HepG2 (cell line): ENCODE data around the gene APOL2. TPM values are rescaled to one million over a fixed set of nuclear protein-coding genes. Genes with fewer than 3 reads are reported as not detected.

Source experiments
- HDAC2 ChIP-seq: sonication (generic); formaldehyde crosslinking; IDR thresholded peaks from 2 replicates; pipeline ENCODE4 v1.4.0; 2020; ENCODE audit warnings: missing genetic modification reagents
- MED1 ChIP-seq: sonication (generic); formaldehyde crosslinking; IDR thresholded peaks from 2 replicates; pipeline ENCODE4 v1.4.0; 2020; ENCODE audit warnings: missing genetic modification reagents
- NCOA1 ChIP-seq: sonication (generic); formaldehyde crosslinking; IDR thresholded peaks from 2 replicates; pipeline ENCODE4 v1.9.0; 2021; ENCODE audit warnings: missing genetic modification reagents
- POLR2A ChIP-seq, 2 experiments: IDR thresholded peaks; 2 replicates each; pipeline ENCODE4 v1.6.1; 2011; ENCODE audit warnings: low read depth in 2 of 2, low read length in 2 of 2, mild to moderate bottlenecking in 1 of 2, moderate library complexity in 1 of 2; ENCODE audit not compliant: insufficient read depth in 1 of 2
- YY1 ChIP-seq: IDR thresholded peaks from 2 replicates; pipeline ENCODE4 v1.6.1; 2011; ENCODE audit warnings: low read length, low read depth, moderate library complexity, mild to moderate bottlenecking; ENCODE audit not compliant: insufficient read depth, insufficient replicate concordance
- ZFP41 ChIP-seq: sonication (generic); formaldehyde crosslinking; IDR thresholded peaks from 2 replicates; pipeline ENCODE4 v1.4.0; 2020; ENCODE audit warnings: mild to moderate bottlenecking, missing genetic modification reagents, borderline replicate concordance
- ZMAT3 ChIP-seq: sonication (generic); formaldehyde crosslinking; conservative IDR thresholded peaks from 2 replicates; pipeline ENCODE4 v1.7.0; 2021; ENCODE audit warnings: missing genetic modification reagents
- ZNF205 ChIP-seq: IDR thresholded peaks from 2 replicates; pipeline ENCODE4 v1.6.1; 2018; ENCODE audit warnings: missing biosample characterization, missing genetic modification reagents
- ZNF343 ChIP-seq: sonication (generic); formaldehyde crosslinking; IDR thresholded peaks from 2 replicates; pipeline ENCODE4 v1.4.0; 2020; ENCODE audit warnings: mild to moderate bottlenecking, missing genetic modification reagents
- ZNF354B ChIP-seq: sonication (generic); formaldehyde crosslinking; IDR thresholded peaks from 2 replicates; pipeline ENCODE4 v1.8.0; 2022; ENCODE audit warnings: mild to moderate bottlenecking, missing genetic modification reagents
- ZNF460 ChIP-seq: sonication (generic); formaldehyde crosslinking; IDR thresholded peaks from 2 replicates; pipeline ENCODE4 v1.5.1; 2020; ENCODE audit warnings: missing genetic modification reagents, mild to moderate bottlenecking, borderline replicate concordance
- ZNF547 ChIP-seq: sonication (generic); formaldehyde crosslinking; IDR thresholded peaks from 2 replicates; pipeline ENCODE4 v1.5.1; 2020; ENCODE audit warnings: mild to moderate bottlenecking, missing genetic modification reagents
- ZNF670 ChIP-seq: sonication (generic); formaldehyde crosslinking; IDR thresholded peaks from 2 replicates; pipeline ENCODE4 v1.8.0; 2022; ENCODE audit warnings: mild to moderate bottlenecking, missing genetic modification reagents, borderline replicate concordance
- polyA plus RNA-seq, 8 experiments: library from polyadenylated mRNA; depleted of rRNA in 3 of 8; stranded (reverse) in 7 of 8; unstranded in 1 of 8; fragments of >200 nt; fragmentation: Illumina TruSeq in 4 of 8; extraction: Trizol in 4 of 8; gene quantifications; 2 replicates each; pipeline versions ENCODE4 v1.2.1 to v1.2.3, GENCODE V29; 2011 to 2016; ENCODE audit warnings: low read depth in 4 of 8, missing spikeins in 1 of 8, mixed read lengths in 1 of 8; ENCODE audit not compliant: insufficient read depth in 1 of 8
- total RNA-seq, 5 experiments: library from RNA; depleted of rRNA; stranded (reverse); fragments of >200 nt; fragmentation: Illumina TruSeq; extraction: Trizol; gene quantifications; 2 replicates each; pipeline ENCODE4 v1.2.3, GENCODE V29; 2016; ENCODE audit warnings: low read depth in 1 of 5
- TF ChIP-seq, protein P1 (sequence below): sonication (generic); formaldehyde crosslinking; IDR thresholded peaks from 2 replicates; pipeline ENCODE4 v1.4.0; 2020; ENCODE audit warnings: low read depth, mild to moderate bottlenecking, missing genetic modification reagents
- TF ChIP-seq, protein P2 (sequence below): sonication (generic); formaldehyde crosslinking; IDR thresholded peaks from 2 replicates; pipeline ENCODE4 v1.4.0; 2020; ENCODE audit warnings: missing genetic modification reagents, mild to moderate bottlenecking, borderline replicate concordance
- TF ChIP-seq, protein P3 (sequence below): sonication (generic); formaldehyde crosslinking; IDR thresholded peaks from 2 replicates; pipeline ENCODE4 v1.5.0; 2020; ENCODE audit warnings: missing genetic modification reagents
- TF ChIP-seq, protein P4 (sequence below), 2 experiments: sonication (generic) in 1 of 2; formaldehyde crosslinking in 1 of 2; IDR thresholded peaks; 2 replicates each; pipeline versions ENCODE4 v1.4.0 to v1.6.1; 2016 to 2020; ENCODE audit warnings: borderline replicate concordance in 1 of 2, low read depth in 1 of 2, mild to moderate bottlenecking in 1 of 2, missing genetic modification reagents in 1 of 2

Gene APOL2
- total and polyA plus RNA-seq, 2 of the 13 experiments (the other 11 are each of a cell fraction or from before 2014, with no cell fraction given) = 28.7 to 51.2 TPM

DNA sequence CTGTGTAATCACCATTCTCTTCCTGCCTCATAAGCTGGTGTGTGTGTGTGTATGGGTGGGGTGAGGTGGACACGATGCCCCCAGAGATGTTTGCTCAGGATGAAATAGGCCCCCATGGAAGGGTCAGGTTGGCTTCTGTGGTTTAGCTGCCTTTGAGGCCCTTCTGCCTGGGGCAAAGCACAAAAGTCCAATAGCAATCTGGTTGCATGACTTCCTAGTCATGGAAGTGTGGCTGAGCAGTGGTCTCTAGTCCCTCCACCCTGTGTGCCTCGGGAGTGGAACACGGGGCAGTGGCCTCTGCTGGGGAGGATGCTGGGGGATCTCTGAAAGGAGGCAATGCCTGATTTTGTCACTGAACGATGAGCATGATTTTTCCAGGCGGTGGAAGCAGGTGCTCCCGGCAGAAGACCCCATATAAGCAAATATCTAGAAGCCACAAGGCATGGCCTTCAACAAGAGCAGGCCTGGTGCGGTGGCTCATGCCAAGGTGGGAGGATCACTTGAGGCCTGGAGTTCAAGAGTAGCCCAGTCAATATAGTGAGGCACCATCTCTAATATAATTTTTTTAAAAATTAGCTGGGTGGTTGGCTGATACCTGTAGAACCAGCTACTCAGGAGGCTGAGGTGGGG lies 12.8 kb upstream of the APOL2 start (continued):
- TF ChIP-seq, protein P1, sequence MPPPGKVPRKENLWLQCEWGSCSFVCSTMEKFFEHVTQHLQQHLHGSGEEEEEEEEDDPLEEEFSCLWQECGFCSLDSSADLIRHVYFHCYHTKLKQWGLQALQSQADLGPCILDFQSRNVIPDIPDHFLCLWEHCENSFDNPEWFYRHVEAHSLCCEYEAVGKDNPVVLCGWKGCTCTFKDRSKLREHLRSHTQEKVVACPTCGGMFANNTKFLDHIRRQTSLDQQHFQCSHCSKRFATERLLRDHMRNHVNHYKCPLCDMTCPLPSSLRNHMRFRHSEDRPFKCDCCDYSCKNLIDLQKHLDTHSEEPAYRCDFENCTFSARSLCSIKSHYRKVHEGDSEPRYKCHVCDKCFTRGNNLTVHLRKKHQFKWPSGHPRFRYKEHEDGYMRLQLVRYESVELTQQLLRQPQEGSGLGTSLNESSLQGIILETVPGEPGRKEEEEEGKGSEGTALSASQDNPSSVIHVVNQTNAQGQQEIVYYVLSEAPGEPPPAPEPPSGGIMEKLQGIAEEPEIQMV (CRISPR knock-in tag) = peak; percentile 83; the same call in 1 of the 2 replicates
- TF ChIP-seq ZNF205 (peak; percentile 67; the same call in 1 of the 2 replicates), YY1 (peak; percentile 33), NCOA1 (CRISPR knock-in tag) (peak; percentile 44; the same call in 1 of the 2 replicates), ZNF670 (CRISPR knock-in tag) (0 out of 2 replicates have a peak, but pooled peaks have one; percentile 57), MED1 (CRISPR knock-in tag) (peak; percentile 98), ZMAT3 (peak; percentile 62), HDAC2 (peak; percentile 83), POLR2A (IDR thresholded peaks at IDR 0.05; ENCODE audit: insufficient read depth in 1 of 2, low read depth in 2 of 2, low read length in 2 of 2) (peak; percentile 53 to 55; a peak in 3 of 4 replicates), ZNF343 (CRISPR knock-in tag) (peak; percentile 65; the same call in 1 of the 2 replicates), ZFP41 (CRISPR knock-in tag) (peak; percentile 38; the same call in 1 of the 2 replicates), ZNF460 (CRISPR knock-in tag) (peak; percentile 11; the same call in 1 of the 2 replicates), ZNF547 (peak; percentile 24; the same call in 1 of the 2 replicates), ZNF354B (CRISPR knock-in tag) (0 out of 2 replicates have a peak, but pooled peaks have one; percentile 0)
- TF ChIP-seq, protein P2, sequence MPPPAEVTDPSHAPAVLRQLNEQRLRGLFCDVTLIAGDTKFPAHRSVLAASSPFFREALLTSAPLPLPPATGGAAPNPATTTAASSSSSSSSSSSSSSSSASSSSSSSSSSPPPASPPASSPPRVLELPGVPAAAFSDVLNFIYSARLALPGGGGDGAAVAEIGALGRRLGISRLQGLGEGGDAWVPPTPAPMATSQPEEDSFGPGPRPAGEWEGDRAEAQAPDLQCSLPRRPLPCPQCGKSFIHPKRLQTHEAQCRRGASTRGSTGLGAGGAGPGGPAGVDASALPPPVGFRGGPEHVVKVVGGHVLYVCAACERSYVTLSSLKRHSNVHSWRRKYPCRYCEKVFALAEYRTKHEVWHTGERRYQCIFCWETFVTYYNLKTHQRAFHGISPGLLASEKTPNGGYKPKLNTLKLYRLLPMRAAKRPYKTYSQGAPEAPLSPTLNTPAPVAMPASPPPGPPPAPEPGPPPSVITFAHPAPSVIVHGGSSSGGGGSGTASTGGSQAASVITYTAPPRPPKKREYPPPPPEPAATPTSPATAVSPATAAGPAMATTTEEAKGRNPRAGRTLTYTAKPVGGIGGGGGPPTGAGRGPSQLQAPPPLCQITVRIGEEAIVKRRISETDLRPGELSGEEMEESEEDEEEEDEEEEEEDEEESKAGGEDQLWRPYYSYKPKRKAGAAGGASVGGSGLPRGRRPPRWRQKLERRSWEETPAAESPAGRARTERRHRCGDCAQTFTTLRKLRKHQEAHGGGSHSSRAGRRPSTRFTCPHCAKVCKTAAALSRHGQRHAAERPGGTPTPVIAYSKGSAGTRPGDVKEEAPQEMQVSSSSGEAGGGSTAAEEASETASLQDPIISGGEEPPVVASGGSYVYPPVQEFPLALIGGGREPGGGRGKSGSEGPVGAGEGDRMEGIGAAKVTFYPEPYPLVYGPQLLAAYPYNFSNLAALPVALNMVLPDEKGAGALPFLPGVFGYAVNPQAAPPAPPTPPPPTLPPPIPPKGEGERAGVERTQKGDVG (CRISPR knock-in tag) = peak; percentile 81; the same call in 1 of the 2 replicates
- TF ChIP-seq, protein P3, sequence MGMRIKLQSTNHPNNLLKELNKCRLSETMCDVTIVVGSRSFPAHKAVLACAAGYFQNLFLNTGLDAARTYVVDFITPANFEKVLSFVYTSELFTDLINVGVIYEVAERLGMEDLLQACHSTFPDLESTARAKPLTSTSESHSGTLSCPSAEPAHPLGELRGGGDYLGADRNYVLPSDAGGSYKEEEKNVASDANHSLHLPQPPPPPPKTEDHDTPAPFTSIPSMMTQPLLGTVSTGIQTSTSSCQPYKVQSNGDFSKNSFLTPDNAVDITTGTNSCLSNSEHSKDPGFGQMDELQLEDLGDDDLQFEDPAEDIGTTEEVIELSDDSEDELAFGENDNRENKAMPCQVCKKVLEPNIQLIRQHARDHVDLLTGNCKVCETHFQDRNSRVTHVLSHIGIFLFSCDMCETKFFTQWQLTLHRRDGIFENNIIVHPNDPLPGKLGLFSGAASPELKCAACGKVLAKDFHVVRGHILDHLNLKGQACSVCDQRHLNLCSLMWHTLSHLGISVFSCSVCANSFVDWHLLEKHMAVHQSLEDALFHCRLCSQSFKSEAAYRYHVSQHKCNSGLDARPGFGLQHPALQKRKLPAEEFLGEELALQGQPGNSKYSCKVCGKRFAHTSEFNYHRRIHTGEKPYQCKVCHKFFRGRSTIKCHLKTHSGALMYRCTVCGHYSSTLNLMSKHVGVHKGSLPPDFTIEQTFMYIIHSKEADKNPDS (CRISPR knock-in tag) = 0 out of 2 replicates have a peak, but pooled peaks have one; percentile 48
- TF ChIP-seq, protein P4, sequence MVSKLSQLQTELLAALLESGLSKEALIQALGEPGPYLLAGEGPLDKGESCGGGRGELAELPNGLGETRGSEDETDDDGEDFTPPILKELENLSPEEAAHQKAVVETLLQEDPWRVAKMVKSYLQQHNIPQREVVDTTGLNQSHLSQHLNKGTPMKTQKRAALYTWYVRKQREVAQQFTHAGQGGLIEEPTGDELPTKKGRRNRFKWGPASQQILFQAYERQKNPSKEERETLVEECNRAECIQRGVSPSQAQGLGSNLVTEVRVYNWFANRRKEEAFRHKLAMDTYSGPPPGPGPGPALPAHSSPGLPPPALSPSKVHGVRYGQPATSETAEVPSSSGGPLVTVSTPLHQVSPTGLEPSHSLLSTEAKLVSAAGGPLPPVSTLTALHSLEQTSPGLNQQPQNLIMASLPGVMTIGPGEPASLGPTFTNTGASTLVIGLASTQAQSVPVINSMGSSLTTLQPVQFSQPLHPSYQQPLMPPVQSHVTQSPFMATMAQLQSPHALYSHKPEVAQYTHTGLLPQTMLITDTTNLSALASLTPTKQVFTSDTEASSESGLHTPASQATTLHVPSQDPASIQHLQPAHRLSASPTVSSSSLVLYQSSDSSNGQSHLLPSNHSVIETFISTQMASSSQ (IDR thresholded peaks at IDR 0.05; ENCODE audit: low read depth) = peak; percentile 72
- TF ChIP-seq, protein P4 (CRISPR knock-in tag; IDR thresholded peaks at IDR 0.05; ENCODE audit: borderline replicate concordance) = peak; percentile 76; the same call in 1 of the 2 replicates
